Measurements from ENCODE around the gene TMTC4. TPM values are rescaled to one million over a fixed set of nuclear protein-coding genes. Genes with fewer than 3 reads are reported as not detected.
"Not testable (repeated sequence)": the region's sequence is repeated elsewhere in the genome, so short reads cannot be mapped to it uniquely, and the experiment has no call there.

TMTC4 gene
- total RNA-seq, 2 experiments from 2014 or later = 27.1 to 28.4 TPM

- peak; percentile 45 for DNase-seq
- Mint-ChIP-seq H3K27ac (peak overlapping the region; percentile 77), H3K4me3 (peak overlapping the region; percentile 21), H3K4me1 (peaks cover 75% of the 10 kb centered on the region), H3K27me3 (no peaks in the 10 kb centered on the region), H3K36me3 (ENCODE audit: low read depth) (peaks cover 43% of the 10 kb centered on the region), H3K9me3 (peaks cover 4% of the 10 kb centered on the region)
- CTCF ChIA-PET = interaction anchor here (0.6 to 1.5 kb wide), 5 partner anchors 14 to 1128 kb away, joined by 3 to 5 read pairs (median 4); partner anchors contain the start of gene TMTC4
- POLR2A ChIA-PET = interaction anchor here (0.6 kb wide), 1 partner anchor 90 kb away, joined by 3 read pairs; the partner anchor contains the start of gene TMTC4
Measured at GRCh38 chr13:100584896-100585295, 89.7 kb downstream of the TMTC4 start.

GRCh38 chr13:100581504-100581903 is 93.1 kb downstream of the TMTC4 start:
- H3K4me3 Mint-ChIP-seq = no peak overlapping the region
- H3K36me3 Mint-ChIP-seq (ENCODE audit: low read depth) = peaks cover 48% of the 10 kb centered on the region
- H3K27ac Mint-ChIP-seq = no peak overlapping the region
- peaks cover 52% of the 10 kb centered on the region for H3K4me1 Mint-ChIP-seq
- H3K9me3 Mint-ChIP-seq = peaks cover 4% of the 10 kb centered on the region
- ChIA-PET POLR2A (no interaction called here), CTCF (no interaction called here)
- DNase-seq = no peak
- H3K27me3 Mint-ChIP-seq = no peaks in the 10 kb centered on the region

GRCh38 chr13:100581030-100581429 is 93.6 kb downstream of the TMTC4 start:
- no peak for DNase-seq
- ChIA-PET POLR2A (no interaction called here), CTCF (interaction anchor here (0.8 to 1.3 kb wide), 2 partner anchors 8 to 94 kb away, joined by 3 to 4 read pairs; no protein-coding TSS in a partner anchor)
- H3K4me3 Mint-ChIP-seq = no peak overlapping the region
- H3K9me3 Mint-ChIP-seq = peaks cover 4% of the 10 kb centered on the region
- H3K36me3 Mint-ChIP-seq (ENCODE audit: low read depth) = peaks cover 47% of the 10 kb centered on the region
- no peak overlapping the region for H3K27ac Mint-ChIP-seq
- no peaks in the 10 kb centered on the region for H3K27me3 Mint-ChIP-seq
- H3K4me1 Mint-ChIP-seq = peaks cover 49% of the 10 kb centered on the region

- no peaks in the 10 kb centered on the region for H3K27me3 Mint-ChIP-seq
- CTCF ChIA-PET = interaction anchor here (0.8 to 1.3 kb wide), 2 partner anchors 9 to 95 kb away, joined by 3 to 4 read pairs; no protein-coding TSS in a partner anchor
- POLR2A ChIA-PET = no interaction called here
- DNase-seq = no peak
- peaks cover 46% of the 10 kb centered on the region for H3K36me3 Mint-ChIP-seq (ENCODE audit: low read depth)
- H3K9me3 Mint-ChIP-seq = peaks cover 4% of the 10 kb centered on the region
- H3K27ac Mint-ChIP-seq = no peak overlapping the region
- no peak overlapping the region for H3K4me3 Mint-ChIP-seq
- peaks cover 44% of the 10 kb centered on the region for H3K4me1 Mint-ChIP-seq
Measured at GRCh38 chr13:100580045-100580444, 94.5 kb downstream of the TMTC4 start.

- POLR2A ChIA-PET, CTCF ChIA-PET, H3K27me3 Mint-ChIP-seq, DNase-seq, H3K4me3 Mint-ChIP-seq, H3K27ac Mint-ChIP-seq, H3K9me3 Mint-ChIP-seq: not testable (repeated sequence)
- Mint-ChIP-seq H3K4me1 (peaks cover 42% of the 10 kb centered on the region), H3K36me3 (ENCODE audit: low read depth) (peaks cover 33% of the 10 kb centered on the region)
Measured at GRCh38 chr13:100577239-100577638, 97.4 kb downstream of the TMTC4 start.

- Mint-ChIP-seq H3K4me1 (peaks cover 28% of the 10 kb centered on the region), H3K9me3 (no peaks in the 10 kb centered on the region), H3K27me3 (no peaks in the 10 kb centered on the region), H3K27ac (no peak overlapping the region), H3K4me3 (no peak overlapping the region), H3K36me3 (ENCODE audit: low read depth) (peaks cover 10% of the 10 kb centered on the region)
- POLR2A ChIA-PET = no interaction called here
- CTCF ChIA-PET = interaction anchor here (0.6 to 2.9 kb wide), 10 partner anchors 10 to 214 kb away, joined by 3 to 11 read pairs (median 3); no protein-coding TSS in a partner anchor
- DNase-seq = peak; percentile 81
Measured at GRCh38 chr13:100573121-100573520, 101.5 kb downstream of the TMTC4 start.

- ChIA-PET CTCF (no interaction called here), POLR2A (no interaction called here)
- H3K27me3 Mint-ChIP-seq = no peaks in the 10 kb centered on the region
- no peak overlapping the region for H3K27ac Mint-ChIP-seq
- H3K4me1 Mint-ChIP-seq = no peaks in the 10 kb centered on the region
- H3K9me3 Mint-ChIP-seq = peaks cover 4% of the 10 kb centered on the region
- DNase-seq = no peak
- no peak overlapping the region for H3K4me3 Mint-ChIP-seq
- peaks cover 4% of the 10 kb centered on the region for H3K36me3 Mint-ChIP-seq (ENCODE audit: low read depth)
Measured at GRCh38 chr13:100566543-100566942, 108.1 kb downstream of the TMTC4 start.

- Mint-ChIP-seq H3K9me3 (peaks cover 4% of the 10 kb centered on the region), H3K4me3 (no peak overlapping the region), H3K4me1 (no peaks in the 10 kb centered on the region), H3K36me3 (ENCODE audit: low read depth) (peaks cover 4% of the 10 kb centered on the region), H3K27ac (no peak overlapping the region), H3K27me3 (no peaks in the 10 kb centered on the region)
- ChIA-PET POLR2A (no interaction called here), CTCF (no interaction called here)
- no peak for DNase-seq
Measured at GRCh38 chr13:100565286-100565685, 109.3 kb downstream of the TMTC4 start.

- DNase-seq = no peak
- Mint-ChIP-seq H3K36me3 (ENCODE audit: low read depth) (peaks cover 4% of the 10 kb centered on the region), H3K4me3 (no peak overlapping the region), H3K9me3 (peaks cover 4% of the 10 kb centered on the region), H3K4me1 (no peaks in the 10 kb centered on the region), H3K27ac (no peak overlapping the region), H3K27me3 (no peaks in the 10 kb centered on the region)
- ChIA-PET POLR2A (no interaction called here), CTCF (no interaction called here)
Measured at GRCh38 chr13:100564444-100565223, 110.0 kb downstream of the TMTC4 start.

- no peak for DNase-seq
Measured at GRCh38 chr13:100563779-100564178, 110.8 kb downstream of the TMTC4 start.

GRCh38 chr13:100561599-100562204 is 112.9 kb downstream of the TMTC4 start:
- Mint-ChIP-seq H3K27me3 (no peaks in the 10 kb centered on the region), H3K4me1 (no peaks in the 10 kb centered on the region), H3K27ac (no peak overlapping the region), H3K9me3 (peaks cover 4% of the 10 kb centered on the region), H3K4me3 (no peak overlapping the region), H3K36me3 (ENCODE audit: low read depth) (peaks cover 4% of the 10 kb centered on the region)
- no peak for DNase-seq
- ChIA-PET CTCF (interaction anchor here (2.2 kb wide), 1 partner anchor 13 kb away, joined by 7 read pairs; no protein-coding TSS in a partner anchor), POLR2A (no interaction called here)

More at GRCh38 chr13:100563779-100564178, 110.8 kb downstream of the TMTC4 start:
- peaks cover 4% of the 10 kb centered on the region for H3K9me3 Mint-ChIP-seq
- H3K4me3 Mint-ChIP-seq = no peak overlapping the region
- peaks cover 4% of the 10 kb centered on the region for H3K36me3 Mint-ChIP-seq (ENCODE audit: low read depth)
- no peaks in the 10 kb centered on the region for H3K27me3 Mint-ChIP-seq
- ChIA-PET CTCF (no interaction called here), POLR2A (no interaction called here)
- H3K27ac Mint-ChIP-seq = no peak overlapping the region
- H3K4me1 Mint-ChIP-seq = no peaks in the 10 kb centered on the region

GRCh38 chr13:100561158-100561499 is 113.5 kb downstream of the TMTC4 start:
- H3K4me3 Mint-ChIP-seq = no peak overlapping the region
- H3K4me1 Mint-ChIP-seq = no peaks in the 10 kb centered on the region
- H3K36me3 Mint-ChIP-seq (ENCODE audit: low read depth) = peaks cover 4% of the 10 kb centered on the region
- ChIA-PET CTCF (interaction anchor here (0.6 to 2.2 kb wide), 2 partner anchors 13 to 1334 kb away, joined by 3 to 7 read pairs; no protein-coding TSS in a partner anchor), POLR2A (no interaction called here)
- H3K27ac Mint-ChIP-seq = no peak overlapping the region
- no peaks in the 10 kb centered on the region for H3K27me3 Mint-ChIP-seq
- DNase-seq = no peak
- H3K9me3 Mint-ChIP-seq = peaks cover 4% of the 10 kb centered on the region

GRCh38 chr13:100560498-100561157 is 114.0 kb downstream of the TMTC4 start:
- POLR2A ChIA-PET = no interaction called here
- DNase-seq = no peak
- no peak overlapping the region for H3K4me3 Mint-ChIP-seq
- H3K4me1 Mint-ChIP-seq = no peaks in the 10 kb centered on the region
- peaks cover under 1% of the 10 kb centered on the region for H3K9me3 Mint-ChIP-seq
- H3K27me3 Mint-ChIP-seq = no peaks in the 10 kb centered on the region
- no peak overlapping the region for H3K27ac Mint-ChIP-seq
- H3K36me3 Mint-ChIP-seq (ENCODE audit: low read depth) = peaks cover 1% of the 10 kb centered on the region
- CTCF ChIA-PET = interaction anchor here (0.6 to 2.2 kb wide), 2 partner anchors 14 to 1333 kb away, joined by 3 to 7 read pairs; no protein-coding TSS in a partner anchor

Data from activated CD4-positive, alpha-beta T cell treated with anti-CD3 and anti-CD28 coated beads, Interleukin-2, amount 10 ng/mL, durations not matched to agents 7 days and 5 days (primary cell).